ENCODE data around the gene GRID2. TPM values are rescaled to one million over a fixed set of nuclear protein-coding genes. Genes with fewer than 3 reads are reported as not detected.
A peak's percentile ranks its signal among the peaks of the same experiment; 100 is the strongest.

GRID2 gene
- total and polyA plus RNA-seq, 2 of the 4 experiments (the other 2 are of a cell fraction) = under 0.01 TPM; not detected in 1

DNA sequence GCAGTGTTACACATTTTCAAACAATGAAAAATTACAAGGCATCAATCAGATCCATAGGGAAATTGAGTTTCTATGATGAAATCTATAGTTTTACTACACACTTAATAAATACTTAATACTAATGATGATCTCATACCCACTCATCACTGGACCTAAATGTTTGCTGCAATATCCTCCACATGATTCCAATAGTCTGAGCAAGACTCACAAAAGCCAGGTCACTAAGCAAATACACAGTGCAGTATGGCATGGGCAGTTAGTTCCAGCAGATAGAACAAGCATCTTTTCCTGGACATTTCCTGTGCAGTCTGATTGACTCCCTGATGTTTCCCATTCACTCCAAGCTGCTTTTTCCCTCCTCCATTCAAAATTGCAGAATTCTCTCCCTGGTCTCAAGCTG, 1415.8 kb downstream of the GRID2 start:
- no peak overlapping the region for H2AK9ac ChIP-seq (replicated peaks; ENCODE audit: low read depth, low read length, poor library complexity)
- CTCF ChIA-PET = interaction anchor here (0.6 kb wide), 1 partner anchor 9 kb away, joined by 3 read pairs; no protein-coding TSS in a partner anchor
- in situ Hi-C loops (cut with MboI; ENCODE audit: low sequenced_read_pairs) = no loop called here
- no peak overlapping the region for H2AFZ ChIP-seq (replicated peaks; ENCODE audit: low read length, poor library complexity)
- no peaks in the 10 kb centered on the region for H3K4me1 ChIP-seq (ENCODE audit: control insufficient read depth, insufficient read depth, low read length)
- H3K79me1 ChIP-seq (ENCODE audit: low read depth in 1 of 2, low read length in 2 of 2) = no peaks in the 10 kb centered on the region
- no peak overlapping the region for H2BK15ac ChIP-seq (ENCODE audit: low read depth, low read length)
- no peak overlapping the region for H2AK5ac ChIP-seq (ENCODE audit: low read depth, low read length)
- H3K56ac ChIP-seq (ENCODE audit: extremely low read depth, insufficient read depth, low read length) = no peak overlapping the region
- DNase-seq (peak; percentile 17), ATAC-seq (ENCODE audit: low read depth) (no peak)
- no peak overlapping the region for H3K14ac ChIP-seq (replicated peaks; ENCODE audit: low read depth, low read length)
- no peak overlapping the region for H4K8ac ChIP-seq (ENCODE audit: low read depth in 2 of 2, low read length in 2 of 2)
- H3K23ac ChIP-seq (ENCODE audit: low read depth, low read length) = no peak overlapping the region
- no peaks in the 10 kb centered on the region for H3K36me3 ChIP-seq (ENCODE audit: control insufficient read depth, insufficient read depth, low read length)
- no TSS peak for BruUV-seq (replicated peaks)
- H3K4ac ChIP-seq (ENCODE audit: low read depth, low read length) = no peak overlapping the region
- H2BK120ac ChIP-seq (ENCODE audit: low read depth, low read length) = no peak overlapping the region
- H3K18ac ChIP-seq (ENCODE audit: low read depth, low read length) = no peak overlapping the region
- no peak overlapping the region for H4K5ac ChIP-seq (ENCODE audit: low read depth, low read length)
- dilution Hi-C loops (cut with HindIII; ENCODE audit: low sequenced_read_pairs, unreplicated experiment) = no loop called here
- H2BK20ac ChIP-seq (ENCODE audit: low read depth, low read length) = no peak overlapping the region
- no peak overlapping the region for H2BK5ac ChIP-seq (ENCODE audit: low read depth, low read length, poor library complexity, severe bottlenecking)
- no peak overlapping the region for H3K4me3 ChIP-seq (ENCODE audit: insufficient read depth, low read depth, low read length)
- H3K9me1 ChIP-seq (ENCODE audit: insufficient read depth, low read length) = no peaks in the 10 kb centered on the region
- no peaks in the 10 kb centered on the region for H3K27me3 ChIP-seq (ENCODE audit: control insufficient read depth, insufficient read depth, low read length)
- POLR2A ChIA-PET (ENCODE audit: unreplicated experiment) = no interaction called here
- intact Hi-C loops (cut with micrococcal nuclease) = no loop called here
- H3K4me2 ChIP-seq (ENCODE audit: low read depth, low read length) = no peak overlapping the region
- H3K9ac ChIP-seq (ENCODE audit: low read depth, low read length) = no peak overlapping the region
- H3K27ac ChIP-seq (ENCODE audit: insufficient read depth, low read length) = no peak overlapping the region
- H3K9me3 ChIP-seq (ENCODE audit: control insufficient read depth, insufficient read depth, low read length) = no peaks in the 10 kb centered on the region
- TF ChIP-seq MAFK (IDR thresholded peaks at IDR 0.05; ENCODE audit: low read depth, low read length) = no peak
- no peak for TF ChIP-seq SMC3 (IDR thresholded peaks at IDR 0.05; ENCODE audit: low read depth, low read length)
- TF ChIP-seq RAD21 (IDR thresholded peaks at IDR 0.05; ENCODE audit: low read length) = no peak
- TF ChIP-seq, protein P1, sequence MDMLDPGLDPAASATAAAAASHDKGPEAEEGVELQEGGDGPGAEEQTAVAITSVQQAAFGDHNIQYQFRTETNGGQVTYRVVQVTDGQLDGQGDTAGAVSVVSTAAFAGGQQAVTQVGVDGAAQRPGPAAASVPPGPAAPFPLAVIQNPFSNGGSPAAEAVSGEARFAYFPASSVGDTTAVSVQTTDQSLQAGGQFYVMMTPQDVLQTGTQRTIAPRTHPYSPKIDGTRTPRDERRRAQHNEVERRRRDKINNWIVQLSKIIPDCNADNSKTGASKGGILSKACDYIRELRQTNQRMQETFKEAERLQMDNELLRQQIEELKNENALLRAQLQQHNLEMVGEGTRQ (IDR thresholded peaks at IDR 0.05; ENCODE audit: low read depth, low read length) = no peak
- TF ChIP-seq CTCF (conservative IDR thresholded peaks at IDR 0.05; ENCODE audit: low read depth, low read length) = no peak
- no peak for TF ChIP-seq BHLHE40 (IDR thresholded peaks at IDR 0.05; ENCODE audit: low read depth, low read length)
- TF ChIP-seq RFX5 (IDR thresholded peaks at IDR 0.05; ENCODE audit: low read depth, low read length) = no peak
- TF ChIP-seq MAZ (IDR thresholded peaks at IDR 0.05; ENCODE audit: borderline replicate concordance, low read depth, low read length) = no peak
- no peak for TF ChIP-seq POLR2A (IDR thresholded peaks at IDR 0.05; ENCODE audit: low read depth, low read length)
- no peak for TF ChIP-seq CHD1 (IDR thresholded peaks at IDR 0.05; ENCODE audit: low read depth, low read length)
- TF ChIP-seq, protein P2, sequence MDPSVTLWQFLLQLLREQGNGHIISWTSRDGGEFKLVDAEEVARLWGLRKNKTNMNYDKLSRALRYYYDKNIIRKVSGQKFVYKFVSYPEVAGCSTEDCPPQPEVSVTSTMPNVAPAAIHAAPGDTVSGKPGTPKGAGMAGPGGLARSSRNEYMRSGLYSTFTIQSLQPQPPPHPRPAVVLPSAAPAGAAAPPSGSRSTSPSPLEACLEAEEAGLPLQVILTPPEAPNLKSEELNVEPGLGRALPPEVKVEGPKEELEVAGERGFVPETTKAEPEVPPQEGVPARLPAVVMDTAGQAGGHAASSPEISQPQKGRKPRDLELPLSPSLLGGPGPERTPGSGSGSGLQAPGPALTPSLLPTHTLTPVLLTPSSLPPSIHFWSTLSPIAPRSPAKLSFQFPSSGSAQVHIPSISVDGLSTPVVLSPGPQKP (IDR thresholded peaks at IDR 0.05; ENCODE audit: borderline replicate concordance, low read depth, low read length) = no peak
- no peak for TF ChIP-seq RCOR1 (IDR thresholded peaks at IDR 0.05; ENCODE audit: insufficient replicate concordance, low read length)
- TF ChIP-seq FOS (IDR thresholded peaks at IDR 0.05; ENCODE audit: low read depth, low read length) = no peak
- TF ChIP-seq MXI1 (IDR thresholded peaks at IDR 0.05; ENCODE audit: borderline replicate concordance, low read depth, low read length) = no peak
- no peak for TF ChIP-seq NFE2L2 (IDR thresholded peaks at IDR 0.05; ENCODE audit: low read depth, low read length)
- no peak for TF ChIP-seq CEBPB (IDR thresholded peaks at IDR 0.05; ENCODE audit: low read depth, low read length)
- no peak overlapping the region for H4K91ac ChIP-seq (ENCODE audit: insufficient read depth, low read depth, low read length)
- no peaks in the 10 kb centered on the region for H4K20me1 ChIP-seq (ENCODE audit: insufficient read depth, low read length)
